Memory B cell (primary cell): ENCODE results near the gene NFIL3.
"Not testable (repeated sequence)": the region's sequence is repeated elsewhere in the genome, so short reads cannot be mapped to it uniquely, and the experiment has no call there.

Experiments
- ATAC-seq: fragments of 150-1000 bp; cut with Tn5 transposase; 2 replicates; pipeline ENCODE4 v1.10.0; 2021; ENCODE audit warnings: low read depth, mild to moderate bottlenecking, moderate library complexity
- DNase-seq, 2 donors: peaks; one replicate each; pipeline ENCODE4 v3.0.0; 2022; ENCODE audit warnings: low spot score in 2 of 2
- H3K27ac Mint-ChIP-seq: one replicate; pipeline ENCODE4 v1.8.0; 2022; ENCODE audit warnings: mild to moderate bottlenecking, moderate library complexity, mixed read lengths
- H3K27me3 Mint-ChIP-seq: one replicate; pipeline ENCODE4 v1.8.0; 2022; ENCODE audit warnings: mixed read lengths
- H3K36me3 Mint-ChIP-seq: one replicate; pipeline ENCODE4 v1.8.0; 2022; ENCODE audit warnings: mild to moderate bottlenecking, mixed read lengths
- H3K4me1 Mint-ChIP-seq: one replicate; pipeline ENCODE4 v1.8.0; 2022; ENCODE audit warnings: mixed read lengths
- H3K4me3 Mint-ChIP-seq: one replicate; pipeline ENCODE4 v1.8.0; 2022; ENCODE audit warnings: mild to moderate bottlenecking, moderate library complexity, mixed read lengths
- H3K9me3 Mint-ChIP-seq: one replicate; pipeline ENCODE4 v1.8.0; 2022; ENCODE audit warnings: mixed read lengths

NFIL3 gene

GRCh38 chr9:91395106-91395552, 28.5 kb downstream of the NFIL3 start:
- Mint-ChIP-seq H3K27ac (no peak overlapping the region), H3K4me1 (peaks cover 6% of the 10 kb centered on the region), H3K4me3 (no peak overlapping the region), H3K36me3 (peaks cover 1% of the 10 kb centered on the region), H3K9me3 (no peaks in the 10 kb centered on the region), H3K27me3 (peaks cover 1% of the 10 kb centered on the region)
- ATAC-seq, result no peak
- DNase-seq, result no peak

- Mint-ChIP-seq H3K27ac (no peak overlapping the region), H3K36me3 (peaks cover 1% of the 10 kb centered on the region), H3K9me3 (no peaks in the 10 kb centered on the region), H3K4me1 (peaks cover 6% of the 10 kb centered on the region), H3K4me3 (no peak overlapping the region), H3K27me3 (peaks cover 1% of the 10 kb centered on the region)
- ATAC-seq, result no peak
- DNase-seq, result no peak
Measured at GRCh38 chr9:91393826-91394225, 29.8 kb downstream of the NFIL3 start.

- no peaks in the 10 kb centered on the region for H3K9me3 Mint-ChIP-seq
- H3K36me3 Mint-ChIP-seq, result peaks cover 1% of the 10 kb centered on the region
- H3K27ac Mint-ChIP-seq, result no peak overlapping the region
- H3K27me3 Mint-ChIP-seq, result no peaks in the 10 kb centered on the region
- ATAC-seq, result no peak
- no peak for DNase-seq
- H3K4me3 Mint-ChIP-seq, result no peak overlapping the region
- H3K4me1 Mint-ChIP-seq, result peaks cover 6% of the 10 kb centered on the region
Measured at GRCh38 chr9:91392435-91392834, 31.2 kb downstream of the NFIL3 start.

DNA sequence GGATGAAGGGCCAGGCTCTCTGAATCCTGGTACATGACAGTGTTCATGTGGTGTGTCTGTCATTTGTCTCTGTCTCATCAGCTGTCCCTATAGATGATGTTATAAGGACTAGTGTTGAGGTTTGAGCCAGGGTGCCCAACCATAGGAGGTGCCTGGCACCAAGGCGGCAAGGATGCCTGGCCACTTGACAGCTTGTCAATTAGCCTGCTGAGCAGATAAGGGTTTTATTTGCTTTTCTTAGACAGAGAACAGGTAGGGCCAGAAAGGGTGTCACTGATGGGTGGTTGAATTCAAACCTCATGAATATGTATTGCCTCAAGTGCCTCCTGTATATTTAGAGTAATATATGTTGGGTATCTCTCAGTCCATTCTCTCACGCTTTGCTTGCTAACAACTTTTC, 31.8 kb downstream of the NFIL3 start:
- DNase-seq (no peak), ATAC-seq (no peak)
- Mint-ChIP-seq H3K27me3 (no peaks in the 10 kb centered on the region), H3K36me3 (peaks cover 1% of the 10 kb centered on the region), H3K27ac (no peak overlapping the region), H3K4me1 (peaks cover 6% of the 10 kb centered on the region), H3K9me3 (no peaks in the 10 kb centered on the region), H3K4me3 (no peak overlapping the region)

- no peak overlapping the region for H3K4me3 Mint-ChIP-seq
- no peak for ATAC-seq
- no peak overlapping the region for H3K27ac Mint-ChIP-seq
- H3K36me3 Mint-ChIP-seq, result peaks cover 1% of the 10 kb centered on the region
- H3K9me3 Mint-ChIP-seq, result no peaks in the 10 kb centered on the region
- H3K27me3 Mint-ChIP-seq, result no peaks in the 10 kb centered on the region
- H3K4me1 Mint-ChIP-seq, result peaks cover 6% of the 10 kb centered on the region
- DNase-seq, result no peak
Measured at GRCh38 chr9:91391412-91391811, 32.2 kb downstream of the NFIL3 start.

DNA sequence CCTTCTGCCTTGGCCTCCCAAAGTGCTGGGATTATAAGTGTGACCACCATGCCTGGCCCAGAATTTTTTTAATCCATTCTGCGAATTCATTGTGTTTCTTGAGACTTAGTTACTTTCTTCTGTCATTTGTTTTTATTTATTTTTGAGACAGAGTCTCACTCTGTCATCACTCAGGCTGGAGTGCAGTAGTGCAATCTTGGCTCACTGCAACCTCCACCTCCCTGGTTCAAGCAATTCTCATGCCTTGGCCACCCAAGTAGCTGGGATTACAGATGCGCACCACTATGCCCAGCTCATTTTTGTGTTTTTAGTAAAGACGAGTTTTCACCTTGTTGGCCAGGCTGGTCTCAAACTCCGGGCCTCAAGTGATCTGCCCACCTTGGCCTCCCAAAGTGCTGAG, 33.9 kb downstream of the NFIL3 start:
- H3K9me3 Mint-ChIP-seq, DNase-seq, ATAC-seq, H3K4me1 Mint-ChIP-seq, H3K4me3 Mint-ChIP-seq, H3K36me3 Mint-ChIP-seq, H3K27me3 Mint-ChIP-seq, H3K27ac Mint-ChIP-seq: not testable (repeated sequence)

DNA sequence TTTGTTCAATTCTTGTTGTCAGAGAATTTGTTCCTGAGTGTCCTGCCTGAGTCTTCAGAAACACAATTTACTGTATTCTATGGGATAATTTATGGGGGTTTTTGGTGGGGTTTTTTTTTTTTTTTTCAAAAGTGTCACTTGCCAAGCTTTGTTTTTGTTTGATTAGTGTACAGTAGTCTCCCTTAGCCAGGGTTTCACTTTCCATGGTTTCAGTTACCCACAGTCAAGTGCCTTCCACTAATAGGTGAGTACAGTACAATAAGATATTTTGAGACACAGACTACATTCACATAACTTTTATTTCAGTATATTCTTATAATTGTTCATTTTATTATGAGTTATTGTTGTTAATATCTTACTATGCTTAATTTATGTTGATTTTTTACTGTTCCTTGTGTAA, 36.9 kb downstream of the NFIL3 start:
- no peaks in the 10 kb centered on the region for H3K27me3 Mint-ChIP-seq
- ATAC-seq (no peak), DNase-seq (no peak)
- H3K4me1 Mint-ChIP-seq, result no peaks in the 10 kb centered on the region
- H3K27ac Mint-ChIP-seq, result no peak overlapping the region
- no peaks in the 10 kb centered on the region for H3K9me3 Mint-ChIP-seq
- H3K36me3 Mint-ChIP-seq, result no peaks in the 10 kb centered on the region
- H3K4me3 Mint-ChIP-seq, result no peak overlapping the region

- Mint-ChIP-seq H3K4me1 (no peaks in the 10 kb centered on the region), H3K27me3 (peaks cover 2% of the 10 kb centered on the region), H3K4me3 (no peak overlapping the region), H3K27ac (no peak overlapping the region), H3K9me3 (no peaks in the 10 kb centered on the region), H3K36me3 (no peaks in the 10 kb centered on the region)
- no peak for ATAC-seq
- no peak for DNase-seq
Measured at GRCh38 chr9:91384954-91385353, 38.7 kb downstream of the NFIL3 start.

DNA sequence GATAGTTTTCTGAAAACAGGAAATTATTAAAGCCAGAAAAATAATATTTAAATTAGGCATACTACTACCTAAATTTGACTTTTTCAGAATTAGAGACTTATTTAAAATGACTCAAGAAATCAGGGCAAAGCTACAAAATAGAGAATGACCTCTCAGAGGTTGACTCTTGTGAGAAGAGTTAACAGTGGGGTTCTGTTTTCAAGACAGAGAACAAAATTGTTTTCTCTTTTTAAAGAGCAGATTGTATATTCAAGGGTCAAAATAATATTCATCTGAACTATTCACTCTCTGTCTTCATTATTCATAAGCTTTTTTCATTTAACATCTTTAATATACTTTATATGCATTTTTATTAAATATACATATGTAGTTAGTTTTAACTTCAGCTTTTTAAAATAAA, 40.1 kb downstream of the NFIL3 start:
- H3K27me3 Mint-ChIP-seq, result peaks cover 2% of the 10 kb centered on the region
- DNase-seq (no peak), ATAC-seq (no peak)
- no peaks in the 10 kb centered on the region for H3K9me3 Mint-ChIP-seq
- no peaks in the 10 kb centered on the region for H3K4me1 Mint-ChIP-seq
- no peak overlapping the region for H3K4me3 Mint-ChIP-seq
- no peak overlapping the region for H3K27ac Mint-ChIP-seq
- no peaks in the 10 kb centered on the region for H3K36me3 Mint-ChIP-seq

- peaks cover 2% of the 10 kb centered on the region for H3K27me3 Mint-ChIP-seq
- H3K4me3 Mint-ChIP-seq, result no peak overlapping the region
- no peaks in the 10 kb centered on the region for H3K4me1 Mint-ChIP-seq
- DNase-seq (no peak), ATAC-seq (no peak)
- no peak overlapping the region for H3K27ac Mint-ChIP-seq
- peaks cover 2% of the 10 kb centered on the region for H3K9me3 Mint-ChIP-seq
- H3K36me3 Mint-ChIP-seq, result peaks cover 2% of the 10 kb centered on the region
Measured at GRCh38 chr9:91382298-91382697, 41.3 kb downstream of the NFIL3 start.

GRCh38 chr9:91379426-91379825, 44.2 kb downstream of the NFIL3 start:
- ATAC-seq (no peak), DNase-seq (no peak)
- peaks cover 2% of the 10 kb centered on the region for H3K27me3 Mint-ChIP-seq
- H3K36me3 Mint-ChIP-seq, result peaks cover 2% of the 10 kb centered on the region
- no peak overlapping the region for H3K27ac Mint-ChIP-seq
- H3K9me3 Mint-ChIP-seq, result peaks cover 2% of the 10 kb centered on the region
- no peaks in the 10 kb centered on the region for H3K4me1 Mint-ChIP-seq
- H3K4me3 Mint-ChIP-seq, result no peak overlapping the region

DNA sequence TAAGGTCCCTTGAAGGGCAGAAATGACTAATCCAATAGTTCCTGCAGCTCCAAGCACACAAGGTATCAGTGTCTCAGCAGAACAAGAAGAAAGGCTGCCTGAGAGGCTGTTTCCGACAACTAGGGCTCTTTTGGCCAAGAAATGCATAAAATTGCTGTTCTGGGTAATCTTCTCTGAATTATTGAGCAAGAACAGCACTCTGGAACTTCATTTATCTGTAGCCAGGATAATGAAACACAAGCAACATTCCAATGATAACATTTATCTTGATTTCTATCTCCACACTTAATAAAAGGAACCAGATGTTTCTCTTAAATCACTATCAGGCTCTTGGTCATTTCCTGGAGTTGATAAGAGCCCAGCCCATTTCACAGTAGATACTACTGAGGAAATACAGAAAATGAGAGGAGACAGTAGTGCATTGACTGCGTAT, 44.9 kb downstream of the NFIL3 start:
- ATAC-seq, result no peak
- Mint-ChIP-seq H3K36me3 (peaks cover 2% of the 10 kb centered on the region), H3K27me3 (peaks cover 2% of the 10 kb centered on the region), H3K4me3 (no peak overlapping the region), H3K27ac (no peak overlapping the region), H3K9me3 (peaks cover 2% of the 10 kb centered on the region), H3K4me1 (no peaks in the 10 kb centered on the region)
- no peak for DNase-seq

DNA sequence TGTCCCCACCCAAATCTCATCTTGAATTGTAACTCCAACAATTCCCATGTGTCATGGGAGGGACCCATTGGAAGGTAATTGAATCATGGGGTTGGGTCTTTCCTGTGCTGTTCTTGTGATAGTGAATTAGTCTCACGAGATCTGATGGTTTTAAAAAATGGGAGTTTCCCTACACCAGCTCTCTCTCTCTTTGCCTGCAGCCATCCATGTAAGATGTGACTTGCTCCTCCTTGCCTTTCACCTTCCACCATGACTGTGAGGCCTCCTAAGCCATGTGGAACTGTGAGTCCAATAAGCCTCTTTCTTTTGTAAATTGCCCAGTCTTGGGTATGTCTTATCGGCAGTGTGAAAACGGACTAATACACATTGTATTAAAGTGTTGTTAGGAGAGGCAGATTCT, 45.6 kb downstream of the NFIL3 start:
- H3K27me3 Mint-ChIP-seq, H3K4me3 Mint-ChIP-seq, DNase-seq, H3K36me3 Mint-ChIP-seq, H3K27ac Mint-ChIP-seq, H3K9me3 Mint-ChIP-seq, H3K4me1 Mint-ChIP-seq, ATAC-seq: not testable (repeated sequence)

GRCh38 chr9:91376239-91376638, 47.4 kb downstream of the NFIL3 start:
- H3K27ac Mint-ChIP-seq, result no peak overlapping the region
- peaks cover 2% of the 10 kb centered on the region for H3K27me3 Mint-ChIP-seq
- H3K4me3 Mint-ChIP-seq, result no peak overlapping the region
- H3K4me1 Mint-ChIP-seq, result no peaks in the 10 kb centered on the region
- peaks cover 2% of the 10 kb centered on the region for H3K9me3 Mint-ChIP-seq
- DNase-seq, result no peak
- no peak for ATAC-seq
- peaks cover 2% of the 10 kb centered on the region for H3K36me3 Mint-ChIP-seq

- ATAC-seq, result no peak
- no peaks in the 10 kb centered on the region for H3K4me1 Mint-ChIP-seq
- no peak for DNase-seq
- H3K27me3 Mint-ChIP-seq, result no peaks in the 10 kb centered on the region
- no peak overlapping the region for H3K27ac Mint-ChIP-seq
- peaks cover 2% of the 10 kb centered on the region for H3K36me3 Mint-ChIP-seq
- H3K4me3 Mint-ChIP-seq, result no peak overlapping the region
- peaks cover 2% of the 10 kb centered on the region for H3K9me3 Mint-ChIP-seq
Measured at GRCh38 chr9:91374939-91375338, 48.7 kb downstream of the NFIL3 start.
